ENCODE measurements around the gene PRDX1. TPM values are rescaled to one million over a fixed set of nuclear protein-coding genes. Genes with fewer than 3 reads are reported as not detected.
"Not testable (repeated sequence)": the region's sequence is repeated elsewhere in the genome, so short reads cannot be mapped to it uniquely, and the experiment has no call there.

The PRDX1 gene
- total RNA-seq, 4 donors from 2014 or later = 194 to 363 (median 269) TPM

DNA sequence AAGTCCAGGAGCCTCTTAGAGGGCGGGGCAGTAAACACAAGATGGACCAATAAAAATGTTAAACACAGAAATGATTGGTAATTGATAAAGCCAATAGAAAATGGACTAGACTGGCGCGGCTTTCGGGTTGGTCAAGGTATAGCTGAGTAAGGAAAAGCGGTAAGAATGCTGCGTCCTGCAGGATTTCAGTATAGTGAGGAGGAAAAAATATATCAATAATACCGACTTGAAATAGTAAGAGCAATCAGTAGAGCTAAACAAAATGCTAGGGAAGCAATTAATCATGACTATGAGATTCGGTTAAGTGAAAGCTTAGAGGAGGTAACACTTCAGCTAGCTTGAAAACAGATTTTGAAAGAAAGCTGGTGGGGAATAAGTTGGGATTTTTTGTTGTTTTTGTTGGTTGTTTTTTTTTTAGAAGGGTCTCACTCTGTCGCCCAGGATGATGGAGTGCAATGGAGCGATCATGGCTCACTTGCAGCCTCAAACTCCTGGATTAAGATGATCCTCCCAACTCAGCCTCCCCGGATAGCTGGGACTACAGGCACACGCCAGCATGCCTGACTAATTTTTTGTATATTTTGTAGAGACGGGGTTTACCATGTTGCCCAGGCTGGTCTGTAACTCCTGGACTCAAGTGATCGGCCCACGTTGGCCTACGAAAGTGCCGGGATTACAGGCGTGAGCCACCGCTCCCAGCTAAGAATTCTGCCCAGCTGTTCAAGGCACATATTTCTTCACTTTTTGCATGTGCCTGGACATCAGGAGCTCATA lies 30.0 kb downstream of the PRDX1 start:
- TF ChIP-seq, protein P1, sequence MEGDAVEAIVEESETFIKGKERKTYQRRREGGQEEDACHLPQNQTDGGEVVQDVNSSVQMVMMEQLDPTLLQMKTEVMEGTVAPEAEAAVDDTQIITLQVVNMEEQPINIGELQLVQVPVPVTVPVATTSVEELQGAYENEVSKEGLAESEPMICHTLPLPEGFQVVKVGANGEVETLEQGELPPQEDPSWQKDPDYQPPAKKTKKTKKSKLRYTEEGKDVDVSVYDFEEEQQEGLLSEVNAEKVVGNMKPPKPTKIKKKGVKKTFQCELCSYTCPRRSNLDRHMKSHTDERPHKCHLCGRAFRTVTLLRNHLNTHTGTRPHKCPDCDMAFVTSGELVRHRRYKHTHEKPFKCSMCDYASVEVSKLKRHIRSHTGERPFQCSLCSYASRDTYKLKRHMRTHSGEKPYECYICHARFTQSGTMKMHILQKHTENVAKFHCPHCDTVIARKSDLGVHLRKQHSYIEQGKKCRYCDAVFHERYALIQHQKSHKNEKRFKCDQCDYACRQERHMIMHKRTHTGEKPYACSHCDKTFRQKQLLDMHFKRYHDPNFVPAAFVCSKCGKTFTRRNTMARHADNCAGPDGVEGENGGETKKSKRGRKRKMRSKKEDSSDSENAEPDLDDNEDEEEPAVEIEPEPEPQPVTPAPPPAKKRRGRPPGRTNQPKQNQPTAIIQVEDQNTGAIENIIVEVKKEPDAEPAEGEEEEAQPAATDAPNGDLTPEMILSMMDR (IDR thresholded peaks at IDR 0.05) = no peak
- DNase-seq (ENCODE audit: low spot score) (no peak), ATAC-seq (ENCODE audit: low FRiP score) (no peak)

DNA sequence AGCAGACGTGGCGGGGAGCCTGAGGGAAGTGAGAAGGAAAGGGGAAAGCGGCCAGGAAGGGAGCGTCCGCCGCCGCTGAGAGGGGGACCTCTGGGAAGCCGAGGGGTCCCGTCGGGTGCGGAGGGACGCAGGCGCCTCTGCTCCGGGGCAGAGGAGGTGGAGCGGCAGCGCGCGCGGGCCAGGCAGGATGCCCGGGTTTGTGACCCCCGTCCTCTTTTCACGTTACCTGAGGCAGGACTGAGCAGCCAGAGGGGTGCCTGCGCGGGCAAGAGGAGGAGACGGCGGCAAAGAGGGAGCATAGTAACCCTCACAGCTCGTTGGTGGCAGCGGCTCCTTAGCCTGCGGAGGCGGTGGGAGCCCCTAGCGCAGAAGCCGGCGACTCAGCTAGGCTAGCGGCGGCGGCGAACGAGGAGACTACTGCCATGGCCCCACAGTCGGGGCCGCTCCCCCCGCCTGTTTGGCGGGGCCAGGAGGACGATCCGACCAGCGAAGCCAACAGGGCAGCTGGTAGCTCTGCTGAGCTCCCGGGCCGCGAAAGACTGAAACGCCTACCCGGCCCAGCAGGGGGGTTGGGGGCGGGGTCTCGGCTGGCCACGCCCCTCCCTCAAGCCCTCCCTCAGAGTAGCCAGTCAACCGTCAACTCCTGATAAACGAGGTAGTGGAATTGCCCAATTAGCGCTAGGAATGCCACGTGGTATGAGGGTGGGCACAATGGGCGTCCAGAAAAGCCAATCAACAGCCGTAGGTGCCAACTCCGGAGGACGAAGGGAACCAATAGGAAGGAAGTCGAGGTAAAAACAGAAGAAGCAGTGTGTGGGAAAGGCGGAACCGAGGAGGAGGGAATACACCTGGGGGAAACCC lies 30.8 kb downstream of the PRDX1 start, which contains the start of gene TESK2:
TSS of gene TESK2 (minus strand) at position 538 of the 861 bp plus-strand sequence. CDS start 33,378 bp downstream, outside the sequence.
- DNase-seq (ENCODE audit: low spot score) = peak; percentile 92
- peak; percentile 98 for ATAC-seq (ENCODE audit: low FRiP score)
- TF ChIP-seq, protein P1 (IDR thresholded peaks at IDR 0.05) = no peak

DNA sequence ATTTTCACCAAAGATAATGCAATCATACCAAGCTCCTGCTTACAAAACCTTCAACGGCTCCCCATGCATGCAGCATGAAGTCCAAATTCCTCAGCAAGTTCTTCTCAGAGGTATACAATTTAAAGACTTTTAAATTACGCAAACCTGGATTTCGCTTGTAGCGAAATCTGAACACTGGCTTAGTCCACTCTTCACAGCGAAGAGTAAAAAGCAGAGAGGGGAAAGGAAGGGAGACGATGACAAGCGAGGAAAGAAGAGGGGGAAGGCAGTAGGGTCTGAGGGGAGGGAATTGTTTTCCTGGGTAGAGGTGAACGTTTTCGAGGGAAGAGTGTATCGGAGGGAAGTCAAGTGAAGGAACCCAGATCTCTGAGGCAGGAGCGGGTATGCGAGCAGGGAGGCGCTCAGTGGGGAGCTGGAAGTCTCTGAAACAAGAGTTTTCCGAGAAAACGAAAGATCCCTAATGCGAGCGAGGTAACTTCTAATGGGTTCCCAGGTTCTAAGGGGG lies 31.5 kb downstream of the PRDX1 start:
- no peak for DNase-seq (ENCODE audit: low spot score)
- TF ChIP-seq, protein P1 (IDR thresholded peaks at IDR 0.05) = no peak
- ATAC-seq (ENCODE audit: low FRiP score) = no peak

DNA sequence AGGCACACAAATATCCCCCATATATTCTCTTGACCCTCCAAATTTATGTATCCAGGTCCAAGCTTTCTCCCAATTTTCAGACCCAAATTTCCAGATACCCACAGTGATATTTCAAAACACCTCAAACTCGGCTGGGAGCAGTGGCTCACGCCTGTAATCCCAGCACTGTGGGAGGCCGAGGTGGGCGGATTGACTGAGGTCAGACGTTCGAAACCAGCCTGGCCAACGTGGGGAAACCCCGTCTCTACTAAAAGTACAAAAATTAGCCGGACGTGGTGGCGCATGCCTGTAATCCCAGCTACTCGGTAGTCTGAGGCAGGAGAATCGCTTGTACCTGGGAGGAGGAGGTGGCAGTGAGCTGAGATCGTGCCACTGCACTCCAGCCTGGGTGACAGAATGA lies 32.3 kb downstream of the PRDX1 start:
- ATAC-seq (ENCODE audit: low FRiP score); DNase-seq (ENCODE audit: low spot score): not testable (repeated sequence)

DNA sequence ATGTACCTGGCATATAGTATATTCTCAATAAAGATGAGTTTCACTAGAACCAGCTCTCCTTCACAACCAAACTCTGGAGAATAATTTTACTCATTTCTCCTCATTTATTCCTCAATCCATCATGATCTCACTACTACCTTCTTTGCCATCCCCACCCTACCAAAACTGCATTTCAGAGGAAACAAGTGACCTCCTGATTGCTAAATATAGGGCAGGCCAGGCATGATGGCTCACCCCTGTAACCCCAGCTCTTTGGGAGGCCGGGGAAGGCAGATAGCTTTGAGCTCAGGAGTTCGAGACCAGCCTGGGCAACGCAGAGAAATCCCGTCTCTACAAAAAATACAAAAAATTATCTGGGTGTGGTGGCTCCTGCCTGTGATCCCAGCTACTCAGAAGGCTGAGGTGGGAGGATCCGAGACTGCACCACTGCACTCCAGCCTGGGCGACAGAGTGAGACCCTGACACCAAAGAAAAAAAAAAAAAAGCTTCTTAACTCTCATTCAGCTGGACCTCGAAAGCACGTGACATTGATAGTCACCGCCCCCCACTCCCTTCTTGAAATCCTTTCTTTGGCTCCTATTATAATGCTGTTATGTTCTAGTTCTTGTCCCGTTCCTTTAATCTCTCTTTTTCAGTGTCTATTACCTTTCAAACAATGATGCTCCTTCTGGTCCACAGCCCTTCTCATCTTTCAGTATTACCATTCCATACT lies 32.9 kb downstream of the PRDX1 start:
- TF ChIP-seq, protein P1 (IDR thresholded peaks at IDR 0.05) = no peak

DNA sequence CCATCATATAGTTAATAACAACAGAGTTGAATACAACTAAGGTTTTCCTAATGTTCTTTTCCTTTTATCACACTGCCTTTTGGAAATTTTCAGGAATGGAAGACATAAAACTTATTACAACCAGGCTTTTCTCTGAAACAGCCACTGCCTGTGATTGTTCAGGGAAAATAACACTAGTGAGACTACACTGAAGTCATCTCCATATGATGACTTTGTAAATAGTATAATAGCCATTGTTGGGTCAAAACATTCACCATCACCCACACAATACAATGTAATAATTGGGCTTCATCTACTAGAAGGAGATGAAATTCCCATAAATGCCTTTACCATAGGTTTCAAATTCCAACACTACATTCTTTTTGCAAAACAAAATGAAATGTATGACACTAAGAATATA lies 35.7 kb downstream of the PRDX1 start:
- no peak for DNase-seq (ENCODE audit: low spot score)
- no peak for ATAC-seq (ENCODE audit: low FRiP score)
- TF ChIP-seq, protein P1 (IDR thresholded peaks at IDR 0.05) = no peak

More for the DNA sequence above, 32.9 kb downstream of the PRDX1 start:
- ATAC-seq (ENCODE audit: low FRiP score) (no peak), DNase-seq (ENCODE audit: low spot score) (no peak)

All from omental fat pad (tissue), 4 donors.